NCI-H2196 (cell line): Measurements from ENCODE around the gene AGER.

Source experiments
- DNase-seq: peaks from one replicate; lab custom pipeline; 2025; ENCODE audit not compliant: unreplicated experiment; lab: John Stamatoyannopoulos, UW

Gene AGER

GRCh38 chr6:32173051-32173727 lies 10.9 kb downstream of the AGER start:
- DNase-seq: no peak

- no peak for DNase-seq
Measured at GRCh38 chr6:32171234-32171633, 12.8 kb downstream of the AGER start.

GRCh38 chr6:32170294-32170693 lies 13.8 kb downstream of the AGER start:
- no peak for DNase-seq

GRCh38 chr6:32168807-32169591 lies 15.1 kb downstream of the AGER start:
- DNase-seq: no peak

- no peak for DNase-seq
Measured at GRCh38 chr6:32168350-32168749, 15.7 kb downstream of the AGER start.

GRCh38 chr6:32167761-32168262 lies 16.2 kb downstream of the AGER start:
- no peak for DNase-seq

- no peak for DNase-seq
Measured at GRCh38 chr6:32167154-32167760, 16.8 kb downstream of the AGER start.

GRCh38 chr6:32166411-32167061 lies 17.5 kb downstream of the AGER start:
- no peak for DNase-seq

- DNase-seq: no peak
Measured at GRCh38 chr6:32164295-32164694, 19.8 kb downstream of the AGER start, which contains the start of gene EGFL8. Gene EGFL8 (plus strand): TSS chr6:32164595. CDS start chr6:32166166, 1,571 bp downstream.

- no peak for DNase-seq
Measured at GRCh38 chr6:32163559-32164258, 20.3 kb downstream of the AGER start.

GRCh38 chr6:32158052-32158451 lies 26.0 kb downstream of the AGER start:
- no peak for DNase-seq

GRCh38 chr6:32156891-32157290 lies 27.2 kb downstream of the AGER start:
- DNase-seq: no peak

- peak; percentile 71 for DNase-seq
Measured at GRCh38 chr6:32154514-32155161, 29.4 kb downstream of the AGER start.

- DNase-seq: peak; percentile 88
Measured at GRCh38 chr6:32153564-32154513, 30.2 kb downstream of the AGER start, which contains the start of gene PPT2. Gene PPT2 (plus strand): TSS chr6:32154141. CDS start chr6:32154595, 454 bp downstream.

GRCh38 chr6:32152769-32153563 lies 31.1 kb downstream of the AGER start:
- DNase-seq: no peak

GRCh38 chr6:32151863-32152768 lies 31.9 kb downstream of the AGER start, which contains the start of gene PRRT1:
Gene PRRT1 (minus strand): TSS chr6:32151939. CDS start chr6:32151827, 112 bp downstream.
- DNase-seq: no peak
